DMS 273 (cell line): ENCODE measurements around the gene SH3YL1.

Experiments
- DNase-seq: peaks from one replicate; lab custom pipeline; 2025; ENCODE audit not compliant: unreplicated experiment; lab: John Stamatoyannopoulos, UW

Gene SH3YL1

GRCh38 chr2:263774-264492 is at the start of gene SH3YL1:
SH3YL1 (minus strand) TSS chr2:264032; CDS start chr2:263984, 48 bp downstream.
- DNase-seq, result peak; percentile 58

- no peak for DNase-seq
These were observed 47.2 kb upstream of the SH3YL1 start for GRCh38 chr2:310994-311393.

DNA sequence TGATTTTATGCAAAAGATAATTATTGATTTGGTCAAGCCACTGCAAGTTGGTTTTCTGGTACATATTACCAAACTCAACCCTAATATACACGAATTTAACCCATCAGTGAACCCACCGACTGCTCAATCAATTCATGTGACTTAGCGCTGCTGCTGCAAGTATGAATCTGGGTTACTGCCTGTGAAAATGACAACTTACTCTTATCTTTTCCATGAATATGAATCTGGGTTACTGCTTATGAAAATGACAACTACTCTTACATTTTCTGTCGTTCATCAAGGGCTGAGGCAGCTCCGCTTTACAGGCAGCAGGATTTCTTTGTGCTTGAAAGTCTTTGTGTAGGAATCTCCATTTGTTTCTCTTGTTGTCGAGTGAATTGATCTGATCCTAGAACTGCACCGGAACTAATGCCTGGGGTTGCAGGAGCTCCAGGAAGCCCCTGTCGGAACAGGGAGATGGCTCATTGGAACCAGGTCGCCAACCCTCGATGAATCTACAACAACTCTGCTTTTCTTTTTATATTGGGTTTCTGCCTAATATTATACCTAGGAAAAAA is 46.2 kb upstream of the SH3YL1 start:
- no peak for DNase-seq

DNA sequence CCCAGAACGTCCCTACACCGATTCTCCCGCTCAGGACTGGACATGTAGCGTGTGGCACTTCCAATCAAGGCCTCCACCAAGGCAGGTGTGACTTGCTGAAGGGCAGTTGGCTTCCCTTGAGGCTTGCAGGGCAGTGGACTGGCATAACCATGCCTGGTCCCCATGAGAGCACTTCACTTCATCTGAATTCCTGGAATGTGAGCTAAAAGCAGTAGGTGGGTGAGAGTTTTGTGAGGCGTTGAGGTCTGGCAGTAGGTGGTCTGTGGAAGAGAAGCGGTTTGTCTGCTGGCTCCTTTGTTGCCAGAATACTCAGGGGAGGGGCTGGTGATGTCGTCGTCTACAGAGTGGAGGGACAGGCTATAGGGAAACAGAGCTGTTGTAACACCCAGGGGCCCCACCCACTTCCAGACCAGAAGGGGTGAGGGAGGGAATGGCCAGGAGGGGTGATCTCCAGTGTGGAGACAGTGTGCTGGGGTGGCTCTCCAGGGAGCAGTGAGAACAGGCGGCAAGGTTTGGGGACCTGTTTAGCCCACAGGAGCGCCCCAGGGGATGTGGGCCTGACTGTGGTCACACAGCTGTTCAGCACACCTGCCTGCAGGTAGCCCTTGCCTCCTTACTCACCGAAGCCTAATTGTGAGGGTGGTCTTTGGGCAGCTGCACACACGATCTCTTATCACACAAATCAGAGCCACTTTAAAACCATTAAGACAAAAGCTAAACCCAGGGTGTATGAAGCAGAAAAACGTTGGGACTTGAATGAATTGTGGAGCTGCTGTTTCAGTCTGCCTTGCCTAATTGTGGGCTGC is 45.5 kb upstream of the SH3YL1 start:
- peak; percentile 17 for DNase-seq

DNA sequence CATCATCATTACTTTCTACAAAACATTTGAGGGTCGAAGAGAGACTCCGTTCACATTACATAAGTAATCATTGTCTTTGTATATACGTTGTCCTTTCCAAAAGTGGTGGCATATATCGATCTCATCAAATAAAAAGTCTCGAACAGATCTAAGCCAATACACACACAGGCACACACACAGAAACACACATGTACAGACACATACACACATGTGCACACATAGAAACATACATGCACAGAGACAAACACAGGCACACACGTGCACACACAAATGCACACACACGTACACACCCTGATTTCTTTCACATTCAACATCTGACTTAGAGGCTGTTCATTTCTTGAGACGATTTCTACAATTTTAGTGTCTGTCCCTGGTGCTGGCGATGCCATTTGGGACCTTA is 41.5 kb upstream of the SH3YL1 start:
- no peak for DNase-seq

DNA sequence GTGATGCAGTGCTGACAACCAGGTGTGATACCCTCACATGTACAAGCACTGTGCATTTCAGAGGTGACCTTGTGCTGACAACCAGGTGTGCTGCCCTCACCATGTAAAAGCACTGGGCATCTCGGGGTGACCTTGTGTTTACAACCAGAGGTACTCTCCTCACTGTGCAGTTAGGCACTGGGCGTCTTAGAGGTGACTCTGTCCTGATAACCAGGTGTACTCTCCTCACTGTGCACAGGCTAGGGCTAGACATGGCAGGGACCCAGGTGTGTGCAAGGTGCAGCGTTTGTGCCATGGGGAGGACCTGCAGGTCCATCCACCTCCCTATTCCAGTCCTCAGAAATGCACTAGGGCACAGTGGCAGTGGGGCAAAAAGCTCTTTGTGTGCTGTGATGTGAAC is 32.5 kb upstream of the SH3YL1 start:
- DNase-seq, result no peak

DNA sequence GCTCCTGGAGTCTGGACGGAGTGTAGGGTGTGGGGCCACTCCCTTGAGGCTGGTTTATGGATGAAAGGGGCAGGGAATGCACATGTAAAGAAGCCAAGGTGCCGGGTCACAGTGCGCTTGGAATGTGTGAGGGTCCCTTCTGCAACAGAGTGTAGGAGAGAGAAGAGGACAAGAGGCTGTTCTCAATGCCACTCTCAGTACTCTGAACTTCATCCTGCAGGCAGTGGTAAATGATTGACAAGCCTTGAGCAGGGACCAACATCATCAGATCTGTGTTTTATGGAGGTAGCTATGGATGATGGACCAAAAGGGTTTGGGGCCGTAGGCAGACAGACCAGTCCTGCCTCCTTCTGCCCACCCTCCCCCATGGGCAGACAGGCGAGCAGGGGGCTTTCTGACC is 31.3 kb upstream of the SH3YL1 start:
- no peak for DNase-seq

DNA sequence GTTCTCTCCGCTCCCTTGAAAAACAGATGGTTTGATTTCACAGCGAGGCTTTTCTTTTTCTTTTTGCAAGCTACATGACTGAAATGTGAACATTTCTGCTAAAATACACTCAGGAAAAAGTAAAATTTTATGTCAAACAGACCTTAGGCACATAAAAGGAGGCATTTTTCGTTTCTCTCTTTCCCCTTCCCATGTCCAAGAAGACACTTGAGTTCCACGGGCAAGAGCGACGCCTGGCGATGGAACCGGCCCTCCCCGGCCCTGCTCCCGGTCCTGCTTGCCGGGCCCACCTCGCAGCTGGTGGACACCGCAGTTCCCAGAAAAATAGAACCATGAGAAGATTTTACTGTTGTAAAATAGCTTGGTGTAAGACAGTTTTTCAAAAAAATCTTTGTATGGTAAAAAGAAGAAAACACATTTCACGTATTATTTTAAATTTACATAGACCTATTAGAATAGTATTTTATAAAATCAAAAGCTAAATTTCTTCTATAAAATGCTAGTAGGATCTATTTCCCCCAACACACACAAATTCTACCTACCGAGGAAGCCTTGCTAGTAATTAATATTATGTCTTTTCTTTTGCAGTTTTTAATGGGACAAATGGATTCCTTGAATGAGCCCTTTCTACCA is 26.4 kb upstream of the SH3YL1 start:
- peak; percentile 82 for DNase-seq

- peak; percentile 59 for DNase-seq
These were observed 25.7 kb upstream of the SH3YL1 start for GRCh38 chr2:289362-290089.

DNA sequence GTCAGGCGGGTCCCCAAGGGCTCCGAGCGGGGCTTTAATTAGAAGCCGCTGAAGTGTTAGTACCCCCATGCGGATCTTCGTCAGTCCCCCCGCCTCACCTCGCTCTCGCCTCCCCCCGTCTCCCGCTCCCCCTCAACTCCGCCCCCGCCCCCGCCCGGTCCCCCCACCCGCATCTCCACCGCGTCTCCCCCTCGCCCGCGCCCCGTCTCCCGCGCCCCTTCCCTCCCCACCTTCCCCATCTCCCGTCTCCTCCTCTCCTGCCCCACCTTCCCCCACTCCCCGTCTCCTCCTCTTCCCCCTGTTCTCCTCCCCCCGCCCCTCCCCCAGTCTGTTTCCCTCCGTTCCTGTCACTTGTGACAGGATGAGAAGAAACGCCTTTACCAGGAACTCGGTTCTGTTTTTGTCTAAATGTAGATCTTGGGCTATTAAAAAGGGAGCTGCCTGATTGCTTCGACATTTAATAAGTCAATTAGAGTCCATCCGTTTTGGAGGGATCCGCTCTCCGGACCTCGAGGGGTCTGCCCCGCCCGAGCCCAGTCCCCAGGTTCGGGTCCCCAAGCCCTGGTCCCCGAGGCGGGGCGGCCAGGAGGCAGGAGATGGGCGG is 25.0 kb upstream of the SH3YL1 start:
- peak; percentile 38 for DNase-seq

DNA sequence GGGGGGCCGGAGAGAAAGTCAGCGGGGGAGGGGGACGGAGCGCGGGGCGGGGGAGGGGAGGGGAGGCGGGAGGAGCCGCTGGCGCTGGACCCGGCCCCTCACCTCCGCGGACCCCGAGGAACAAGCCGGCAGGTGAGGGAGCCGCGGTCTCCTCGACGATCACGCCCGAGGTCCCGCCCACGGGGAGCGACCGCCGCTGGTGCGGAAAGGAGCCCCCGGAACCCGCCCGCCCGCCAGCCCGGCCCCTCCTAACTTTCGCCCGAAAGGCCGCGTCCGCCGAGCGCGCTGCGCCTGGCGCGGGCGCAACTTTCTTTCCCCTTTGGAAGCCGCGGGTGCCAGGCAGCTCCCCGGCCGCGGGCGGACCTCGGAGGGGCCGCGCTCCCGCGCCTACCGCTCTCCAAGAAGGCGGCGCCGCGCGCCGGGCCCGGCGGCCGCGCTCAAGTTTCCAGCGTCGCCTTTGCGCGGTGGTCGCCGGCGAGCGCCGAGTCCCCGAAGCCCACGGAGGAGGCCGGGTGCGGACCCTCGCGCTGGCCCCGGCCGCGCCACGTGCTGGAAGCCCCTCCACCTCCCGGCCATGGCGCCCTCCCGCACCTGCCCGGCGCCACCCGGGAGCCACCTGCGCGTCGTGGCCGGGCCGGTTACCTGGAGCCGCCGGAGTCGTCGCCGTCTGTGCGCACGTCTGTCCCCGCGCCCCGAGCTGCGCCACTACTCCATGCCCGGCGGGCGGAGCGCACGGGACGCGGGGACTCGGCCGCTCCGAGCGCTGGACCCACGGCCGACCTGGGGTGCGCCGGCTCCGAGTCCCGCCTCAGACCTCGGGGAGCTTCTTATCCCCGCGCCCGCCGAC is 24.3 kb upstream of the SH3YL1 start, which contains the start of gene ALKAL2:
Gene ALKAL2, minus strand, starts transcription at position 181 of the 847 bp plus-strand sequence. CDS start 256 bp downstream, outside the sequence.
- peak; percentile 63 for DNase-seq

- DNase-seq, result peak; percentile 46
These were observed 23.6 kb upstream of the SH3YL1 start for GRCh38 chr2:287471-287885.

- no peak for DNase-seq
These were observed 23.1 kb upstream of the SH3YL1 start for GRCh38 chr2:286774-287392.

GRCh38 chr2:286035-286434 is 22.2 kb upstream of the SH3YL1 start:
- no peak for DNase-seq

GRCh38 chr2:285531-285930 is 21.7 kb upstream of the SH3YL1 start:
- DNase-seq, result no peak

DNA sequence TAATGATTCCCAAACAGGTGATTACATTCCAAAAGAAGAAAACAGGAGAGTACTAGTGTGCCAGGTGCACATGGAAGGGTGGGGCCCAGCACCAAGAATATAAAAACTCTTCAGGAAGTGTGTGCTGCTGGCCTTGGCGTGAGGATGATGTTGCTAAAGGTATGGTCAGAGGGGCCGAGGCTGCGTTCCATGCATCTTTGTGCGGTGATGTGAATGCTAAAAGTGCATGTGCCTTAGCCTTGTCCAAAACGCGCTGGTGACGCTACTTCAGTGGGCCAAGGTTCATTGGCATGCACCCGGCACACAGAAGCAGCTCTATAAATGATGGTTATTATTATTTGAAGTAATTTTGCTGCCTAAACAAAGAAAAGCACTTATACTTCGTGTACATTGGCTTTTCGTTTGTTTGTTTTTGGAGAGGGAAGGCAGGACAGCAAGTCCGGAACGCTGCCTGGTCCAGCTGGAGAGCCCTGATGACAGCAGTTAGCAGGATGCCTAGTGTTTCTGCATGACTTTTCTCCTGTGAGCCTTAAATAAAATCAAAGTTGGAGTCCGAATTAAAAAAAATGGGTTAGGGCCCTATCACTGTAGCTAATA is 21.2 kb upstream of the SH3YL1 start:
- DNase-seq, result no peak

GRCh38 chr2:283996-284794 is 20.4 kb upstream of the SH3YL1 start:
- no peak for DNase-seq
